ENCODE measurements around the gene DHRSX. TPM values are rescaled to one million over a fixed set of nuclear protein-coding genes. Genes with fewer than 3 reads are reported as not detected.
"Not testable (repeated sequence)": the region's sequence is repeated elsewhere in the genome, so short reads cannot be mapped to it uniquely, and the experiment has no call there.

Gene DHRSX
- total RNA-seq, 4 donors from 2014 or later: 19.9 to 36.5 (median 24.2) TPM

- TF ChIP-seq POLR2A (IDR thresholded peaks at IDR 0.05) (no peak), CTCF (IDR thresholded peaks at IDR 0.05) (no peak)
- Histone ChIP-seq H3K27me3 (no peaks in the 10 kb centered on the region), H3K27ac (no peak overlapping the region), H3K9me3 (no peaks in the 10 kb centered on the region), H3K4me1 (no peaks in the 10 kb centered on the region), H3K4me3 (replicated peaks in 1 of 3) (no peak overlapping the region), H3K36me3 (no peaks in the 10 kb centered on the region)
- intact Hi-C loops (cut with DNase I): no loop called here
- 62 to 85% methylated on average over 3 of the region's 3 CpGs for WGBS, 2 donors
- DNase-seq: no peak
Observed at GRCh38 chrX:2539586-2539985, 38.8 kb upstream of the DHRSX start.

DNA sequence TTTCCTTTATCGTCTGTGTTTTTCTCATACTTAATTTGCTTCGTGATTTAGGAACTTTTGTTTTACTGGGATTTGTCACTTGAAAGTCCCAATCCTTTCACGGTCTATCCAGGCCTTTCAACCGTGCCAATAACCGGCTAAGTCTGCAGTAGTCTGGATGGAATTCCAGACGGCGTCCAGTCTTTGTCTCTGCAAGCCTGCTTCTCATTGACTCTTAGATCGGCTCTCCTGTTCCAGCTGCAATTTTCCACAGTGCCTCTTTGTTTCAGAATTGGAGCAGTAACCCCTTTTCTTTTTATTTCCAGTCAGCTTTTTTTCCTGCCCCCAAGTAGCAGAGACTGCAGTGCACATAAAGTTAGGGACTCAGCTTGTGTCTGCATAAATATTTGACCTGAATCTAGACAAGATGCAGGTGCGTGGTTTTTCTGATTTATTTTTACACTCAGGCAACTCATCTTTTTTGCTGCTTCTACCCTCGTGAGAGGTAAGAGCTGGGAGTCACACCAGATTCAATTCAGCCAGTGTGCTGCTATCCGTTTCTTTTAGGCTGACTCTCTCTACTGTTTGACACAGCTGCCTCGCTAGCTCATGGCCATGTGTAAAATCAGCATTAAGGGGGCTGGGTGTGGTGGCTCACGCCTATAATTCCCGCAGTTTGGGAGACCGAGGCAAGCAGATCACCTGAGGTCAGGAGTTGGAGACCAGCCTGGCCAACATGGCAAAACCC lies 37.4 kb upstream of the DHRSX start:
- WGBS, 2 donors: 53 to 54% methylated on average over 15 of the region's 15 CpGs
- Histone ChIP-seq H3K4me3 (replicated peaks in 1 of 3) (no peak overlapping the region), H3K27me3 (no peaks in the 10 kb centered on the region), H3K27ac (no peak overlapping the region), H3K9me3 (no peaks in the 10 kb centered on the region), H3K4me1 (no peaks in the 10 kb centered on the region), H3K36me3 (no peaks in the 10 kb centered on the region)
- DNase-seq: no peak
- intact Hi-C loops (cut with DNase I): no loop called here
- TF ChIP-seq CTCF (IDR thresholded peaks at IDR 0.05) (no peak), POLR2A (IDR thresholded peaks at IDR 0.05) (no peak)

- Histone ChIP-seq H3K9me3 (no peaks in the 10 kb centered on the region), H3K27ac (no peak overlapping the region), H3K36me3 (no peaks in the 10 kb centered on the region), H3K27me3 (no peaks in the 10 kb centered on the region), H3K4me3 (replicated peaks in 1 of 3) (no peak overlapping the region), H3K4me1 (no peaks in the 10 kb centered on the region)
- 60 to 81% methylated on average over 5 of the region's 5 CpGs for WGBS, 2 donors
- no peak for DNase-seq
- intact Hi-C loops (cut with DNase I): no loop called here
- TF ChIP-seq CTCF (IDR thresholded peaks at IDR 0.05) (no peak), POLR2A (IDR thresholded peaks at IDR 0.05) (no peak)
Observed at GRCh38 chrX:2536974-2537373, 36.2 kb upstream of the DHRSX start.

GRCh38 chrX:2536141-2536540 lies 35.4 kb upstream of the DHRSX start:
- Histone ChIP-seq H3K4me1 (no peaks in the 10 kb centered on the region), H3K36me3 (no peaks in the 10 kb centered on the region), H3K9me3 (no peaks in the 10 kb centered on the region), H3K27me3 (no peaks in the 10 kb centered on the region), H3K4me3 (replicated peaks in 1 of 3) (no peak overlapping the region), H3K27ac (no peak overlapping the region)
- DNase-seq: no peak
- TF ChIP-seq CTCF (IDR thresholded peaks at IDR 0.05) (no peak), POLR2A (IDR thresholded peaks at IDR 0.05) (no peak)
- intact Hi-C loops (cut with DNase I): no loop called here
- 83 to 87% methylated on average over 7 of the region's 7 CpGs for WGBS, 2 donors

DNA sequence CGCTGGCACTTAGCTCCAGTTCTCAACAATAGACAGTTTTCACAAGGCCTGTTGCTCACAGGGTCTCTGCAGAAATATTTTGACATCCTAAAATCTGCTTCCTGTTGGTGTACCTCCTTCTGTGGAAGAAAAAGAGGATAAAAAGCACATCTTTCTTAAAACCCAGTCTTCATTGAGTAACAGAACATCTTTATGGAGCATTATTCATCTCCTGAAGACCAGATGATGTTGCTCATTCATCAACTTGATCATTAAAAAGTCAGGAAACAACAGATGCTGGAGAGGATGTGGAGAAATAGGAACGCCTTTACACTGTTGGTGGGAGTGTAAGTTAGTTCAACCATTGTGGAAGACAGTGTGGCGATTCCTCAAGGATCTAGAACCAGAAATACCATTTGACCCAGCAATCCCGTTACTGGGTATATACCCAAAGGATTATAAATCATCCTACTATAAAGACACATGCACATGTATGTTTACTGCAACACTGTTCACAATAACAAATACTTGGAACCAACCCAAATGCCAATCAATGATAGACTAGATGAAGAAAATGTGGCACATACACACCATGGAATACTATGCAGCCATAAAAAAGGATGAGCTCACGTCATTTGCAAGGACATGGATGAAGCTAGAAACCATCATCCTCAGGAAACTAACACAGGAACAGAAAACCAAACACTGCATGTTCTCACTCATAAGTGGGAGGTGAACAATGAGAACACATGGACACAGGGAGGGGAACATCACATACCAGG lies 33.7 kb upstream of the DHRSX start:
- H3K4me1 ChIP-seq; H3K27me3 ChIP-seq; H3K27ac ChIP-seq; H3K36me3 ChIP-seq; DNase-seq; intact Hi-C loops (cut with DNase I); H3K4me3 ChIP-seq (replicated peaks in 1 of 3); H3K9me3 ChIP-seq: not testable (repeated sequence)
- WGBS, 2 donors: 70% methylated on average over 5 of the region's 5 CpGs

Measured in thyroid gland (tissue), 4 donors.